DOHH2 (cell line): ENCODE measurements around the gene HMG20A.

Source experiments
- CTCF ChIP-seq: fragments of 200-600 bp; sonication (generic); IDR thresholded peaks from one replicate; pipeline ENCODE4 v1.5.1; 2014; ENCODE audit warnings: antibody characterized with exemption, mild to moderate bottlenecking, low read depth, low read length; ENCODE audit not compliant: poor library complexity, severe bottlenecking
- EZH2phosphoT487 ChIP-seq: fragments of 200-600 bp; sonication (generic); IDR thresholded peaks from 2 replicates; pipeline ENCODE4 v1.6.1; 2017; ENCODE audit warnings: borderline replicate concordance, mild to moderate bottlenecking, antibody characterized with exemption, low read length, moderate library complexity, mixed read lengths

- TF ChIP-seq CTCF = no peak
- TF ChIP-seq EZH2phosphoT487 = no peak
These were observed 58.3 kb downstream of the HMG20A start for GRCh38 chr15:77479015-77479414.
